Measurements from ENCODE around the gene IRX4. TPM values are rescaled to one million over a fixed set of nuclear protein-coding genes. Genes with fewer than 3 reads are reported as not detected.

IRX4 gene
- total RNA-seq, 2 donors from 2014 or later = not detected

- DNase-seq (ENCODE audit: low spot score) (no peak), ATAC-seq (ENCODE audit: insufficient number of reproducible peaks, low FRiP score, low read depth) (no peak)
- no peak overlapping the region for H3K27ac ChIP-seq
- no peak overlapping the region for H3K4me3 ChIP-seq
- H3K4me1 ChIP-seq (ENCODE audit: control insufficient read depth in 1 of 2, low read depth in 2 of 2) = no peaks in the 10 kb centered on the region
- H3K36me3 ChIP-seq = no peaks in the 10 kb centered on the region
- TF ChIP-seq CTCF (IDR thresholded peaks at IDR 0.05) = no peak
- no peaks in the 10 kb centered on the region for H3K27me3 ChIP-seq (replicated peaks; ENCODE audit: insufficient read depth)
- no peaks in the 10 kb centered on the region for H3K9me3 ChIP-seq
Measured at GRCh38 chr5:1864896-1865440, 17.8 kb downstream of the IRX4 start.

- H3K36me3 ChIP-seq = no peaks in the 10 kb centered on the region
- H3K27ac ChIP-seq = no peak overlapping the region
- no peak for DNase-seq (ENCODE audit: low spot score)
- no peaks in the 10 kb centered on the region for H3K9me3 ChIP-seq
- no peak overlapping the region for H3K4me3 ChIP-seq
- H3K4me1 ChIP-seq (ENCODE audit: control insufficient read depth in 1 of 2, low read depth in 2 of 2) = no peaks in the 10 kb centered on the region
- no peaks in the 10 kb centered on the region for H3K27me3 ChIP-seq (replicated peaks; ENCODE audit: insufficient read depth)
- TF ChIP-seq CTCF (IDR thresholded peaks at IDR 0.05) = no peak
- ATAC-seq (ENCODE audit: insufficient number of reproducible peaks, low FRiP score, low read depth) = no peak
Measured at GRCh38 chr5:1860949-1861348, 21.8 kb downstream of the IRX4 start.

- no peak overlapping the region for H3K4me3 ChIP-seq
- no peak overlapping the region for H3K27ac ChIP-seq
- no peaks in the 10 kb centered on the region for H3K27me3 ChIP-seq (replicated peaks; ENCODE audit: insufficient read depth)
- H3K9me3 ChIP-seq = no peaks in the 10 kb centered on the region
- H3K4me1 ChIP-seq (ENCODE audit: control insufficient read depth in 1 of 2, low read depth in 2 of 2) = no peaks in the 10 kb centered on the region
- DNase-seq (ENCODE audit: low spot score) (no peak), ATAC-seq (ENCODE audit: insufficient number of reproducible peaks, low FRiP score, low read depth) (no peak)
- no peak for TF ChIP-seq CTCF (IDR thresholded peaks at IDR 0.05)
- no peaks in the 10 kb centered on the region for H3K36me3 ChIP-seq
Measured at GRCh38 chr5:1860021-1860610, 22.6 kb downstream of the IRX4 start.

- H3K4me3 ChIP-seq = no peak overlapping the region
- no peak for ATAC-seq (ENCODE audit: insufficient number of reproducible peaks, low FRiP score, low read depth)
- DNase-seq (ENCODE audit: low spot score) = no peak
- H3K4me1 ChIP-seq (ENCODE audit: control insufficient read depth in 1 of 2, low read depth in 2 of 2) = no peaks in the 10 kb centered on the region
- H3K27ac ChIP-seq = no peak overlapping the region
- H3K9me3 ChIP-seq = no peaks in the 10 kb centered on the region
- TF ChIP-seq CTCF (IDR thresholded peaks at IDR 0.05) = no peak
- H3K36me3 ChIP-seq = no peaks in the 10 kb centered on the region
- no peaks in the 10 kb centered on the region for H3K27me3 ChIP-seq (replicated peaks; ENCODE audit: insufficient read depth)
Measured at GRCh38 chr5:1859099-1859498, 23.6 kb downstream of the IRX4 start.

- Histone ChIP-seq H3K27me3 (replicated peaks; ENCODE audit: insufficient read depth) (no peaks in the 10 kb centered on the region), H3K4me1 (ENCODE audit: control insufficient read depth in 1 of 2, low read depth in 2 of 2) (no peaks in the 10 kb centered on the region)
Measured at GRCh38 chr5:1858436-1858835, 24.3 kb downstream of the IRX4 start.

More at GRCh38 chr5:1858436-1858835, 24.3 kb downstream of the IRX4 start:
- Histone ChIP-seq H3K9me3 (no peaks in the 10 kb centered on the region), H3K36me3 (no peaks in the 10 kb centered on the region), H3K27ac (no peak overlapping the region), H3K4me3 (no peak overlapping the region)
- ATAC-seq (ENCODE audit: insufficient number of reproducible peaks, low FRiP score, low read depth) (no peak), DNase-seq (ENCODE audit: low spot score) (no peak)
- TF ChIP-seq CTCF (IDR thresholded peaks at IDR 0.05) = no peak

Measured in thoracic aorta (tissue), 2 donors.